Measurements from ENCODE around the gene SLC9B2. TPM values are rescaled to one million over a fixed set of nuclear protein-coding genes. Genes with fewer than 3 reads are reported as not detected.

SLC9B2 gene
- total RNA-seq, 1 experiment from 2014 or later, result 7.3 TPM

DNA sequence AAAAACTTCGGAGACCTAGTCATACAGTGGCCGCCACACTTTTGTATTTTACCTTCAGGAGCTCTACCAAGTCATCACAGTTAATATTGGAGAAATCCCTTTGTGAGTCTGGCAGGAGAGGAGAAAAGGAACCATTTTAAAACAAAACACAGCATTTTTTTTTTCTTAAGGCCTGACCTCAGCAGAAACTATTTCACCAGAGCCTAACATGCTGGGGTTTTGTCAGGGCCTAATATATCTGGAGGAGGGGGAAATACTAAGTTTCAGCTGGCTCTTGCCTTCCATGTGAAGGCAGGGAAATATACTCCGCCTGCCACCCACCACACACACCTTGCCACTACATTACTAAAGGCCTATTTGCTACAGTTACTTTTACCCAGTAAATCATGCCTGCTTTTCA lies 49.6 kb upstream of the SLC9B2 start:
- Histone ChIP-seq H2AFZ (ENCODE audit: low read length) (no peak overlapping the region), H3K23me2 (ENCODE audit: insufficient read length, low read depth, low read length, poor library complexity, severe bottlenecking) (no peaks in the 10 kb centered on the region), H3K4me2 (ENCODE audit: insufficient read depth, insufficient read length, low read length) (no peak overlapping the region), H3K9me3 (ENCODE audit: control insufficient read depth, low read depth, low read length) (no peaks in the 10 kb centered on the region), H4K20me1 (ENCODE audit: control insufficient read depth, insufficient read depth, insufficient read length) (no peaks in the 10 kb centered on the region), H3K27ac (ENCODE audit: insufficient read length, low read depth, low read length) (no peak overlapping the region), H4K91ac (ENCODE audit: insufficient read length, low read depth, low read length) (no peak overlapping the region), H3K14ac (ENCODE audit: insufficient read depth, low read length) (no peak overlapping the region), H2AK5ac (ENCODE audit: insufficient read length, low read length) (no peak overlapping the region), H3K79me1 (ENCODE audit: insufficient read depth, low read depth, low read length, poor library complexity, severe bottlenecking) (no peaks in the 10 kb centered on the region), H3K18ac (ENCODE audit: insufficient read length, low read depth, low read length) (no peak overlapping the region), H2BK120ac (ENCODE audit: low read depth, low read length, poor library complexity, severe bottlenecking) (no peak overlapping the region), H2BK12ac (ENCODE audit: insufficient read length, low read depth, low read length) (no peak overlapping the region), H3K56ac (ENCODE audit: insufficient read length, low read depth, low read length) (no peak overlapping the region), H3T11ph (ENCODE audit: low read length) (no peak overlapping the region), H2BK20ac (ENCODE audit: low read depth, low read length, poor library complexity, severe bottlenecking) (no peak overlapping the region), H3K4me1 (ENCODE audit: insufficient read depth, low read length) (no peaks in the 10 kb centered on the region), H3K23ac (ENCODE audit: insufficient read length, low read depth, low read length) (no peak overlapping the region), H3K9ac (ENCODE audit: extremely low read depth, insufficient read length, low read length) (no peak overlapping the region), H4K8ac (replicated peaks; ENCODE audit: insufficient read length, low read depth, low read length) (no peak overlapping the region), H3K27me3 (ENCODE audit: insufficient read depth, low read length) (no peaks in the 10 kb centered on the region), H2BK5ac (ENCODE audit: insufficient read length, low read length) (no peak overlapping the region), H2BK15ac (ENCODE audit: low read depth, low read length) (no peak overlapping the region), H4K5ac (ENCODE audit: insufficient read length, low read depth, low read length) (no peak overlapping the region), H3K4ac (ENCODE audit: low read depth, low read length) (no peak overlapping the region), H3K79me2 (ENCODE audit: insufficient read depth, low read length) (no peaks in the 10 kb centered on the region)
- H3K4me3 Mint-ChIP-seq, result no peak overlapping the region
- TF ChIP-seq, protein P1, sequence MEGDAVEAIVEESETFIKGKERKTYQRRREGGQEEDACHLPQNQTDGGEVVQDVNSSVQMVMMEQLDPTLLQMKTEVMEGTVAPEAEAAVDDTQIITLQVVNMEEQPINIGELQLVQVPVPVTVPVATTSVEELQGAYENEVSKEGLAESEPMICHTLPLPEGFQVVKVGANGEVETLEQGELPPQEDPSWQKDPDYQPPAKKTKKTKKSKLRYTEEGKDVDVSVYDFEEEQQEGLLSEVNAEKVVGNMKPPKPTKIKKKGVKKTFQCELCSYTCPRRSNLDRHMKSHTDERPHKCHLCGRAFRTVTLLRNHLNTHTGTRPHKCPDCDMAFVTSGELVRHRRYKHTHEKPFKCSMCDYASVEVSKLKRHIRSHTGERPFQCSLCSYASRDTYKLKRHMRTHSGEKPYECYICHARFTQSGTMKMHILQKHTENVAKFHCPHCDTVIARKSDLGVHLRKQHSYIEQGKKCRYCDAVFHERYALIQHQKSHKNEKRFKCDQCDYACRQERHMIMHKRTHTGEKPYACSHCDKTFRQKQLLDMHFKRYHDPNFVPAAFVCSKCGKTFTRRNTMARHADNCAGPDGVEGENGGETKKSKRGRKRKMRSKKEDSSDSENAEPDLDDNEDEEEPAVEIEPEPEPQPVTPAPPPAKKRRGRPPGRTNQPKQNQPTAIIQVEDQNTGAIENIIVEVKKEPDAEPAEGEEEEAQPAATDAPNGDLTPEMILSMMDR (conservative IDR thresholded peaks at IDR 0.05), result no peak
- peaks cover 0 to 2% of the 10 kb centered on the region in 2 experiments; a peak in 1 of 5 replicates for H3K9me3 Mint-ChIP-seq
- H3K4me1 Mint-ChIP-seq, result no peaks in the 10 kb centered on the region
- peaks cover 32 to 72% (median 71%) of the 10 kb centered on the region in 3 experiments; a peak in 6 of 7 replicates for H3K36me3 Mint-ChIP-seq (ENCODE audit: insufficient read depth in 1 of 3, low read depth in 3 of 3)
- no CpG with 5 or more reads among the region's 3 CpGs for WGBS (ENCODE audit: extremely low coverage, insufficient read length, low lambda C conversion rate)
- H3K27ac Mint-ChIP-seq, result peak overlapping the region in 2 of 3 experiments; percentile 1 to 76; a peak in 4 of 7 replicates
- DNase-seq, result no peak
- H3K27me3 Mint-ChIP-seq (ENCODE audit: low read depth), result no peaks in the 10 kb centered on the region; the same call in 1 of the 2 replicates
